ENCODE measurements around the gene RYR3.
A peak's percentile ranks its signal among the peaks of the same experiment; 100 is the strongest.

RYR3 gene

GRCh38 chr15:33649217-33649933 is 338.6 kb downstream of the RYR3 start:
- DNase-seq (ENCODE audit: low spot score), result no peak

GRCh38 chr15:33654860-33655259 is 344.1 kb downstream of the RYR3 start:
- no peak for DNase-seq (ENCODE audit: low spot score)

- no peak for DNase-seq (ENCODE audit: low spot score)
These were observed 344.7 kb downstream of the RYR3 start for GRCh38 chr15:33655488-33655887.

GRCh38 chr15:33656168-33656567 is 345.4 kb downstream of the RYR3 start:
- no peak for DNase-seq (ENCODE audit: low spot score)

- DNase-seq (ENCODE audit: low spot score), result no peak
These were observed 349.4 kb downstream of the RYR3 start for GRCh38 chr15:33660151-33660550.

- no peak for DNase-seq (ENCODE audit: low spot score)
These were observed 351.2 kb downstream of the RYR3 start for GRCh38 chr15:33662014-33662413.

- DNase-seq (ENCODE audit: low spot score), result no peak
These were observed 354.2 kb downstream of the RYR3 start for GRCh38 chr15:33664947-33665346.

- DNase-seq (ENCODE audit: low spot score), result no peak
These were observed 359.8 kb downstream of the RYR3 start for GRCh38 chr15:33670567-33670966.

GRCh38 chr15:33671456-33671855 is 360.7 kb downstream of the RYR3 start:
- DNase-seq (ENCODE audit: low spot score), result no peak

GRCh38 chr15:33675246-33675645 is 364.5 kb downstream of the RYR3 start:
- peak; percentile 28 for DNase-seq (ENCODE audit: low spot score)

GRCh38 chr15:33677238-33677830 is 366.6 kb downstream of the RYR3 start:
- no peak for DNase-seq (ENCODE audit: low spot score)

- DNase-seq (ENCODE audit: low spot score), result no peak
These were observed 367.4 kb downstream of the RYR3 start for GRCh38 chr15:33678176-33678575.

GRCh38 chr15:33678602-33679001 is 367.8 kb downstream of the RYR3 start:
- DNase-seq (ENCODE audit: low spot score), result no peak

- no peak for DNase-seq (ENCODE audit: low spot score)
These were observed 368.3 kb downstream of the RYR3 start for GRCh38 chr15:33679061-33679460.

GRCh38 chr15:33680336-33680735 is 369.6 kb downstream of the RYR3 start:
- no peak for DNase-seq (ENCODE audit: low spot score)

- no peak for DNase-seq (ENCODE audit: low spot score)
These were observed 382.5 kb downstream of the RYR3 start for GRCh38 chr15:33693166-33693800.

GRCh38 chr15:33698126-33698525 is 387.4 kb downstream of the RYR3 start:
- no peak for DNase-seq (ENCODE audit: low spot score)

- DNase-seq (ENCODE audit: low spot score), result no peak
These were observed 388.4 kb downstream of the RYR3 start for GRCh38 chr15:33699145-33699544.

GRCh38 chr15:33699691-33700447 is 389.1 kb downstream of the RYR3 start:
- DNase-seq (ENCODE audit: low spot score), result no peak

- peak; percentile 77 for DNase-seq (ENCODE audit: low spot score)
These were observed 390.0 kb downstream of the RYR3 start for GRCh38 chr15:33700695-33701303.

- DNase-seq (ENCODE audit: low spot score), result no peak
These were observed 390.5 kb downstream of the RYR3 start for GRCh38 chr15:33701304-33701696.

GRCh38 chr15:33706173-33706572 is 395.4 kb downstream of the RYR3 start:
- DNase-seq (ENCODE audit: low spot score), result no peak
